ENCODE results near the gene DNAH9.
"Not testable (repeated sequence)": the region's sequence is repeated elsewhere in the genome, so short reads cannot be mapped to it uniquely, and the experiment has no call there.

DNAH9 gene

GRCh38 chr17:11925262-11926021 lies 327.2 kb downstream of the DNAH9 start:
- DNase-seq (ENCODE audit: low read depth), result no peak
- TF ChIP-seq CTCF (conservative IDR thresholded peaks at IDR 0.05; ENCODE audit: low read depth, low read length), result no peak
- H3K4me3 ChIP-seq (ENCODE audit: low read length), result no peak overlapping the region

GRCh38 chr17:11928436-11928835 lies 330.2 kb downstream of the DNAH9 start:
- DNase-seq (ENCODE audit: low read depth), result no peak

GRCh38 chr17:11932337-11932898 lies 334.1 kb downstream of the DNAH9 start:
- H3K4me3 ChIP-seq (ENCODE audit: low read length), result no peak overlapping the region
- DNase-seq (ENCODE audit: low read depth), result no peak
- TF ChIP-seq CTCF (conservative IDR thresholded peaks at IDR 0.05; ENCODE audit: low read depth, low read length), result no peak

More at GRCh38 chr17:11928436-11928835, 330.2 kb downstream of the DNAH9 start:
- H3K4me3 ChIP-seq (ENCODE audit: low read length), result no peak overlapping the region
- TF ChIP-seq CTCF (conservative IDR thresholded peaks at IDR 0.05; ENCODE audit: low read depth, low read length), result no peak

GRCh38 chr17:11935734-11936406 lies 337.6 kb downstream of the DNAH9 start:
- peak; percentile 60 for TF ChIP-seq CTCF (conservative IDR thresholded peaks at IDR 0.05; ENCODE audit: low read depth, low read length)
- no peak overlapping the region for H3K4me3 ChIP-seq (ENCODE audit: low read length)
- no peak for DNase-seq (ENCODE audit: low read depth)

GRCh38 chr17:11940904-11941303 lies 342.6 kb downstream of the DNAH9 start:
- no peak overlapping the region for H3K4me3 ChIP-seq (ENCODE audit: low read length)
- no peak for DNase-seq (ENCODE audit: low read depth)
- no peak for TF ChIP-seq CTCF (conservative IDR thresholded peaks at IDR 0.05; ENCODE audit: low read depth, low read length)

GRCh38 chr17:11943086-11943485 lies 344.8 kb downstream of the DNAH9 start:
- DNase-seq (ENCODE audit: low read depth), result not testable (repeated sequence)

GRCh38 chr17:11943759-11944347 lies 345.6 kb downstream of the DNAH9 start:
- no peak for DNase-seq (ENCODE audit: low read depth)
- no peak for TF ChIP-seq CTCF (conservative IDR thresholded peaks at IDR 0.05; ENCODE audit: low read depth, low read length)
- no peak overlapping the region for H3K4me3 ChIP-seq (ENCODE audit: low read length)

More at GRCh38 chr17:11943086-11943485, 344.8 kb downstream of the DNAH9 start:
- H3K4me3 ChIP-seq (ENCODE audit: low read length), result not testable (repeated sequence)

Measured in retinal pigment epithelial cell (primary cell).